Sigmoid colon (tissue), 7 donors: ENCODE measurements around the gene ATP6V1G1. TPM values are rescaled to one million over a fixed set of nuclear protein-coding genes. Genes with fewer than 3 reads are reported as not detected.

ENCODE experiments used
- DNase-seq: peaks from one replicate; pipeline ENCODE4 v3.0.0-alpha.2; 2019
- H3K27ac ChIP-seq, 4 donors: fragments of 200-600 bp; sonication (generic); one replicate each; pipeline ENCODE4 v1.5.1; 2016 to 2019; ENCODE audit warnings: mild to moderate bottlenecking in 1 of 4
- H3K27me3 ChIP-seq, 3 donors: fragments of 200-600 bp; sonication (generic); one replicate each; pipeline ENCODE4 v1.5.1; 2019; ENCODE audit warnings: mild to moderate bottlenecking in 1 of 3
- H3K36me3 ChIP-seq, 4 donors: fragments of 200-600 bp; sonication (generic); one replicate each; pipeline ENCODE4 v1.5.1; 2016 to 2019
- H3K4me1 ChIP-seq, 4 donors: fragments of 200-600 bp; sonication (generic); one replicate each; pipeline ENCODE4 v1.5.1; 2017 to 2019
- H3K4me3 ChIP-seq, 4 donors: fragments of 200-600 bp; sonication (generic); one replicate each; pipeline ENCODE4 v1.5.1; 2017 to 2019; ENCODE audit warnings: mild to moderate bottlenecking in 2 of 4, moderate library complexity in 1 of 4
- H3K9me3 ChIP-seq, 4 donors: fragments of 200-600 bp in 3 of 4; sonication (generic) in 3 of 4; one replicate each; pipeline versions ENCODE4 v1.5.1 to v1.6.1; 2013 to 2019
- CTCF ChIP-seq, 4 experiments: fragments of 450-650 bp in 3 of 4; fragments of 200-600 bp in 1 of 4; IDR thresholded peaks; one replicate each; pipeline ENCODE4 v1.5.1; 2016 to 2019; ENCODE audit warnings: antibody characterized with exemption in 4 of 4, mild to moderate bottlenecking in 3 of 4, moderate library complexity in 2 of 4
- EP300 ChIP-seq, 4 donors: sonication (generic); formaldehyde crosslinking; IDR thresholded peaks; one replicate each; pipeline ENCODE4 v1.6.1; 2017; ENCODE audit warnings: antibody characterized with exemption in 4 of 4
- POLR2A ChIP-seq, 2 donors: fragments of 450-650 bp; IDR thresholded peaks; one replicate each; pipeline ENCODE4 v1.6.1; 2016; ENCODE audit warnings: antibody characterized with exemption in 2 of 2, mild to moderate bottlenecking in 2 of 2, moderate library complexity in 2 of 2
- POLR2AphosphoS5 ChIP-seq, 4 donors: sonication (generic); formaldehyde crosslinking; IDR thresholded peaks; one replicate each; pipeline ENCODE4 v1.6.1; 2017; ENCODE audit warnings: antibody characterized with exemption in 4 of 4
- WGBS, 2 donors: extraction: QIAGEN DNeasy Blood & Tissue Kit; methylation state at CpG; one replicate each; pipeline ENCODE4 v1.1.7; 2013; 5-methylcytosine and 5-hydroxymethylcytosine counted together
- intact Hi-C: fragments of 100-400 bp; cut with DNase I; formaldehyde crosslinking; loops from one replicate; pipeline ENCODE4 v1.15.1; 2023
- polyA plus RNA-seq, 3 donors: library from polyadenylated mRNA; stranded (reverse); fragments of 200-250 nt; gene quantifications; one replicate each; pipeline ENCODE4 v1.2.3, GENCODE V29; 2013
- total RNA-seq, 4 donors: library from RNA; depleted of rRNA; stranded (reverse); fragments of >200 nt; gene quantifications; one replicate each; pipeline ENCODE4 v1.1.0, GENCODE V29; 2016
- donor health status: healthy with polysubstance abuse.
- donor health status: Bipolar disorder and iron deficiency.
- donor health status: healthy.

ATP6V1G1 gene
- total and polyA plus RNA-seq, 7 donors = 114 to 256 (median 176) TPM

- TF ChIP-seq POLR2A (IDR thresholded peaks at IDR 0.05) = no peak
- H3K4me3 ChIP-seq = no peak overlapping the region
- H3K27me3 ChIP-seq = no peaks in the 10 kb centered on the region
- WGBS, 2 donors = 95 to 98% methylated on average over 1 of the region's 1 CpG
- peaks cover 30 to 78% (median 39%) of the 10 kb centered on the region in 4 donors for H3K36me3 ChIP-seq
- H3K27ac ChIP-seq = no peak overlapping the region
- H3K4me1 ChIP-seq = peaks cover 0 to 3% (median 2%) of the 10 kb centered on the region in 4 donors
- H3K9me3 ChIP-seq = no peaks in the 10 kb centered on the region
- DNase-seq = no peak
- intact Hi-C loops = no loop called here
These were observed 40.0 kb downstream of the ATP6V1G1 start for GRCh38 chr9:114627553-114627952.

- Histone ChIP-seq H3K4me1 (no peaks in the 10 kb centered on the region), H3K9me3 (no peaks in the 10 kb centered on the region), H3K27me3 (no peaks in the 10 kb centered on the region), H3K4me3 (no peak overlapping the region), H3K27ac (no peak overlapping the region), H3K36me3 (peaks cover 30 to 91% (median 52%) of the 10 kb centered on the region in 4 donors)
- TF ChIP-seq EP300 (IDR thresholded peaks at IDR 0.05) (no peak), POLR2AphosphoS5 (IDR thresholded peaks at IDR 0.05) (no peak), POLR2A (IDR thresholded peaks at IDR 0.05) (no peak), CTCF (IDR thresholded peaks at IDR 0.05) (no peak)
- DNase-seq = no peak
- intact Hi-C loops = no loop called here
- WGBS, 2 donors = 81 to 90% methylated on average over 7 of the region's 7 CpGs
These were observed 42.1 kb downstream of the ATP6V1G1 start for GRCh38 chr9:114629563-114630090.

GRCh38 chr9:114631166-114631565 is 43.6 kb downstream of the ATP6V1G1 start:
- 0% methylated on average over 2 of the region's 2 CpGs for WGBS, 2 donors
- intact Hi-C loops = no loop called here
- H3K4me1 ChIP-seq = no peaks in the 10 kb centered on the region
- no peaks in the 10 kb centered on the region for H3K27me3 ChIP-seq
- H3K4me3 ChIP-seq = no peak overlapping the region
- peaks cover 30 to 98% (median 53%) of the 10 kb centered on the region in 4 donors for H3K36me3 ChIP-seq
- no peaks in the 10 kb centered on the region for H3K9me3 ChIP-seq
- no peak for DNase-seq
- no peak for TF ChIP-seq POLR2A (IDR thresholded peaks at IDR 0.05)
- no peak for TF ChIP-seq CTCF (IDR thresholded peaks at IDR 0.05)
- TF ChIP-seq POLR2AphosphoS5 (IDR thresholded peaks at IDR 0.05) = no peak
- no peak overlapping the region for H3K27ac ChIP-seq

GRCh38 chr9:114633438-114634089 is 46.0 kb downstream of the ATP6V1G1 start:
- no peak for DNase-seq
- Histone ChIP-seq H3K4me3 (no peak overlapping the region), H3K27ac (no peak overlapping the region), H3K9me3 (no peaks in the 10 kb centered on the region), H3K36me3 (peaks cover 31 to 99% (median 48%) of the 10 kb centered on the region in 4 donors), H3K4me1 (no peaks in the 10 kb centered on the region), H3K27me3 (no peaks in the 10 kb centered on the region)
- 87 to 91% methylated on average over 11 of the region's 11 CpGs for WGBS, 2 donors
- TF ChIP-seq CTCF (IDR thresholded peaks at IDR 0.05) (no peak), EP300 (IDR thresholded peaks at IDR 0.05) (no peak), POLR2AphosphoS5 (IDR thresholded peaks at IDR 0.05) (no peak), POLR2A (IDR thresholded peaks at IDR 0.05) (no peak)
- intact Hi-C loops = no loop called here

GRCh38 chr9:114634387-114634786 is 46.8 kb downstream of the ATP6V1G1 start:
- DNase-seq = no peak
- TF ChIP-seq POLR2A (IDR thresholded peaks at IDR 0.05) (no peak), CTCF (IDR thresholded peaks at IDR 0.05) (no peak), EP300 (IDR thresholded peaks at IDR 0.05) (no peak), POLR2AphosphoS5 (IDR thresholded peaks at IDR 0.05) (no peak)
- 97 to 98% methylated on average over 6 of the region's 6 CpGs for WGBS, 2 donors
- Histone ChIP-seq H3K36me3 (peaks cover 30 to 99% (median 46%) of the 10 kb centered on the region in 4 donors), H3K4me1 (no peaks in the 10 kb centered on the region), H3K9me3 (no peaks in the 10 kb centered on the region), H3K27ac (no peak overlapping the region), H3K27me3 (no peaks in the 10 kb centered on the region), H3K4me3 (no peak overlapping the region)
- intact Hi-C loops = no loop called here
